HEK293 (cell line): ENCODE results near the gene RAD51C.

ENCODE experiments used
- BCL11B ChIP-seq: fragments of 450-650 bp; formaldehyde crosslinking; IDR thresholded peaks from 2 replicates; pipeline ENCODE4 v1.5.1; 2016; ENCODE audit warnings: low read depth, missing biosample characterization, missing genetic modification characterization
- GLIS2 ChIP-seq: fragments of 450-650 bp; formaldehyde crosslinking; IDR thresholded peaks from 2 replicates; pipeline ENCODE4 v1.5.1; 2016; ENCODE audit warnings: missing biosample characterization, missing genetic modification characterization
- KLF8 ChIP-seq: fragments of 450-650 bp; formaldehyde crosslinking; IDR thresholded peaks from 2 replicates; pipeline ENCODE4 v1.5.1; 2016; ENCODE audit warnings: missing biosample characterization, missing genetic modification characterization
- MEIS1 ChIP-seq: sonication (generic); formaldehyde crosslinking; IDR thresholded peaks from 2 replicates; pipeline ENCODE4 v1.8.1; 2022; ENCODE audit warnings: missing genetic modification reagents, mild to moderate bottlenecking, borderline replicate concordance
- MZF1 ChIP-seq: fragments of 450-650 bp; formaldehyde crosslinking; IDR thresholded peaks from 2 replicates; pipeline ENCODE4 v1.5.1; 2017; ENCODE audit warnings: missing biosample characterization, missing genetic modification characterization, borderline replicate concordance
- SALL2 ChIP-seq: fragments of 450-650 bp; formaldehyde crosslinking; IDR thresholded peaks from 2 replicates; pipeline ENCODE4 v1.5.0; 2017; ENCODE audit warnings: missing biosample characterization, mild to moderate bottlenecking, missing genetic modification characterization, borderline replicate concordance
- SCRT2 ChIP-seq: fragments of 450-650 bp; formaldehyde crosslinking; IDR thresholded peaks from 2 replicates; pipeline ENCODE4 v1.5.1; 2016; ENCODE audit warnings: missing biosample characterization, missing genetic modification characterization
- YY1 ChIP-seq: fragments of 450-650 bp; formaldehyde crosslinking; IDR thresholded peaks from 2 replicates; pipeline ENCODE4 v1.5.1; 2018; ENCODE audit warnings: missing biosample characterization, missing genetic modification characterization
- ZBTB1 ChIP-seq: fragments of 450-650 bp; formaldehyde crosslinking; IDR thresholded peaks from 2 replicates; pipeline ENCODE4 v1.5.1; 2016; ENCODE audit warnings: missing biosample characterization, missing genetic modification characterization
- ZBTB7A ChIP-seq: fragments of 450-650 bp; formaldehyde crosslinking; IDR thresholded peaks from 2 replicates; pipeline ENCODE4 v1.5.1; 2016; ENCODE audit warnings: low read depth, missing biosample characterization, missing genetic modification characterization
- ZFP3 ChIP-seq: fragments of 450-650 bp; formaldehyde crosslinking; IDR thresholded peaks from 2 replicates; pipeline ENCODE4 v1.5.1; 2016; ENCODE audit warnings: low read depth, missing biosample characterization, missing genetic modification characterization
- ZIC2 ChIP-seq: fragments of 450-650 bp; formaldehyde crosslinking; IDR thresholded peaks from 2 replicates; pipeline ENCODE4 v1.5.1; 2016; ENCODE audit warnings: missing biosample characterization, missing genetic modification characterization
- ZNF10 ChIP-seq: fragments of 450-650 bp; formaldehyde crosslinking; IDR thresholded peaks from 2 replicates; pipeline ENCODE4 v1.5.1; 2017; ENCODE audit warnings: missing biosample characterization, missing genetic modification characterization
- ZNF169 ChIP-seq: fragments of 450-650 bp; formaldehyde crosslinking; IDR thresholded peaks from 2 replicates; pipeline ENCODE4 v1.5.1; 2016; ENCODE audit warnings: missing biosample characterization, missing genetic modification characterization
- ZNF202 ChIP-seq: fragments of 450-650 bp; formaldehyde crosslinking; IDR thresholded peaks from 2 replicates; pipeline ENCODE4 v1.5.1; 2016; ENCODE audit warnings: missing biosample characterization, missing genetic modification characterization, borderline replicate concordance
- ZNF24 ChIP-seq: fragments of 450-650 bp; formaldehyde crosslinking; IDR thresholded peaks from 2 replicates; pipeline ENCODE4 v1.5.1; 2016; ENCODE audit warnings: missing biosample characterization, missing genetic modification characterization
- ZNF394 ChIP-seq: fragments of 450-650 bp; formaldehyde crosslinking; IDR thresholded peaks from 2 replicates; pipeline ENCODE4 v1.5.1; 2016; ENCODE audit warnings: missing biosample characterization, missing genetic modification characterization, mild to moderate bottlenecking, moderate library complexity, borderline replicate concordance
- ZNF423 ChIP-seq: fragments of 450-650 bp; formaldehyde crosslinking; IDR thresholded peaks from 2 replicates; pipeline ENCODE4 v1.5.1; 2016; ENCODE audit warnings: missing biosample characterization, missing genetic modification characterization
- ZNF626 ChIP-seq: fragments of 450-650 bp; sonication (Bioruptor Pico); formaldehyde crosslinking; IDR thresholded peaks from 2 replicates; pipeline ENCODE4 v1.5.1; 2018; ENCODE audit warnings: missing biosample characterization, missing genetic modification characterization, inconsistent platforms
- ZNF664 ChIP-seq: fragments of 450-650 bp; formaldehyde crosslinking; IDR thresholded peaks from 2 replicates; pipeline ENCODE4 v1.5.1; 2016; ENCODE audit warnings: missing biosample characterization, missing genetic modification characterization
- ZNF670 ChIP-seq: fragments of 450-650 bp; formaldehyde crosslinking; IDR thresholded peaks from 2 replicates; pipeline ENCODE4 v1.5.1; 2016; ENCODE audit warnings: missing biosample characterization, missing genetic modification characterization, low read depth
- ZNF692 ChIP-seq: fragments of 450-650 bp; formaldehyde crosslinking; IDR thresholded peaks from 2 replicates; pipeline ENCODE4 v1.5.1; 2016; ENCODE audit warnings: missing biosample characterization, missing genetic modification characterization
- ZNF747 ChIP-seq: fragments of 450-650 bp; formaldehyde crosslinking; IDR thresholded peaks from 2 replicates; pipeline ENCODE4 v1.5.1; 2016; ENCODE audit warnings: missing biosample characterization, missing genetic modification characterization
- ZNF785 ChIP-seq: fragments of 450-650 bp; formaldehyde crosslinking; IDR thresholded peaks from 2 replicates; pipeline ENCODE4 v1.5.1; 2016; ENCODE audit warnings: missing biosample characterization, missing genetic modification characterization
- ZNF792 ChIP-seq: fragments of 450-650 bp; formaldehyde crosslinking; IDR thresholded peaks from 2 replicates; pipeline ENCODE4 v1.5.1; 2016; ENCODE audit warnings: missing biosample characterization, missing genetic modification characterization
- ZNF843 ChIP-seq: fragments of 450-650 bp; formaldehyde crosslinking; IDR thresholded peaks from 2 replicates; pipeline ENCODE4 v1.5.1; 2016; ENCODE audit warnings: missing biosample characterization, missing genetic modification characterization
- ZSCAN23 ChIP-seq: fragments of 450-650 bp; formaldehyde crosslinking; IDR thresholded peaks from 2 replicates; pipeline ENCODE4 v1.5.1; 2016; ENCODE audit warnings: missing biosample characterization, missing genetic modification characterization
- TF ChIP-seq, protein P1 (sequence below): fragments of 450-650 bp; formaldehyde crosslinking; IDR thresholded peaks from 2 replicates; pipeline ENCODE4 v1.5.1; 2017; ENCODE audit warnings: missing biosample characterization, missing genetic modification characterization
- TF ChIP-seq, protein P2 (sequence below): fragments of 450-650 bp; formaldehyde crosslinking; IDR thresholded peaks from 2 replicates; pipeline ENCODE4 v1.5.1; 2016; ENCODE audit warnings: missing biosample characterization, missing genetic modification characterization
- TF ChIP-seq, protein P3 (sequence below): fragments of 450-650 bp; formaldehyde crosslinking; IDR thresholded peaks from 2 replicates; pipeline ENCODE4 v1.5.1; 2016; ENCODE audit warnings: missing biosample characterization, missing genetic modification characterization
- TF ChIP-seq, protein P4 (sequence below): sonication (generic); formaldehyde crosslinking; IDR thresholded peaks from 2 replicates; pipeline ENCODE4 v1.8.1; 2022; ENCODE audit warnings: mild to moderate bottlenecking, moderate library complexity, missing genetic modification reagents
- TF ChIP-seq, protein P5 (sequence below): fragments of 450-650 bp; formaldehyde crosslinking; IDR thresholded peaks from 2 replicates; pipeline ENCODE4 v1.5.1; 2017; ENCODE audit warnings: missing biosample characterization, missing genetic modification characterization

The RAD51C gene

DNA sequence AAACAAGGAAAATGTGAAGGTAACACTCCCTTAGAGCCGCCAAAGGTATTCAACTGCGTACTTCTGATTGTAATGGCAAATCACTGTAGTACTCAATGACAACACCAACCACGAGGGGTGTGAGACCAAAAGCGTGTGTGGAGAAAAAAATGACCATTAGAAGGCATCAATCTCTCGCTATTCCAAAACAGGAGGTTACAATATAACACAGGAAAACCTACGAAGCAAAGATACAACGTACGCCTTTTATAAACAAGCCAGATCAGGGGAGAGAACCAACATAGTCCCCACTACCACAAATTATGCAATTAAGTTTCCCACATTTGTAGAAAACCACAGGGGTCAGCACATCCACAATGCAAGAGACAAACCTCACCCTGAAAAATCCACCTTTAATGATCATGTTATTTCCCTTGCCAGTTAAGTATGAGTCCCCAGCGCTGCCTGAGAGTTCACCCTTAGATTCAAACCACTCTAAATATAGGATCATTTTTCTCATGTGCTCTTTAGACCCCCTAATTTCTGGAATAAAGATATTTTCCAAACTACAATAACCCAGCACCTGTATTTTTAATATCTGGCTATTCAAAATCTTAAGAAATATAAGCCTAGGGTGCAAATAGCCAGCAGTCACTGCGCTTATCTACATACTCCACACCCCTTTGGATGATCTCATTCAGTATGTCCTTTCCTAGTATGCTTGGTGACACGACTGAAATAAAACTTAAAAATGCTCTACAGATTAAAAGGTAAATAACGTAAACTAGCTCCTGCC, 13.0 kb upstream of the RAD51C start (continued):
- TF ChIP-seq ZNF670 (tag by site-specific recombination) (no peak), ZNF169 (tag by site-specific recombination) (0 out of 2 replicates have a peak, but pooled peaks have one; percentile 41), ZNF626 (tag by site-specific recombination) (no peak), GLIS2 (tag by site-specific recombination) (0 out of 2 replicates have a peak, but pooled peaks have one; percentile 37), ZBTB7A (tag by site-specific recombination) (0 out of 2 replicates have a peak, but pooled peaks have one; percentile 58), YY1 (no peak; the same call in none of the 2 replicates), MEIS1 (CRISPR knock-in tag) (0 out of 2 replicates have a peak, but pooled peaks have one; percentile 33), ZNF423 (tag by site-specific recombination) (peak; percentile 67; the same call in 1 of the 2 replicates), ZSCAN23 (tag by site-specific recombination) (peak; percentile 93), ZNF394 (peak; percentile 71; the same call in 1 of the 2 replicates), ZNF202 (tag by site-specific recombination) (no peak), ZNF24 (peak; percentile 97), ZNF843 (peak; percentile 88), ZNF792 (tag by site-specific recombination) (peak; percentile 58; the same call in 1 of the 2 replicates), ZNF747 (no peak), ZNF692 (peak; percentile 85), SCRT2 (tag by site-specific recombination) (peak; percentile 35), ZNF10 (peak; percentile 67), ZFP3 (no peak), ZIC2 (tag by site-specific recombination) (peak; percentile 72), KLF8 (tag by site-specific recombination) (peak; percentile 93), ZNF664 (tag by site-specific recombination) (peak; percentile 70), MZF1 (tag by site-specific recombination) (peak; percentile 97), BCL11B (peak; percentile 68; the same call in 1 of the 2 replicates), ZBTB1 (tag by site-specific recombination) (no peak), ZNF785 (tag by site-specific recombination) (no peak; the same call in 1 of the 2 replicates), SALL2 (tag by site-specific recombination) (no peak)
- TF ChIP-seq, protein P1, sequence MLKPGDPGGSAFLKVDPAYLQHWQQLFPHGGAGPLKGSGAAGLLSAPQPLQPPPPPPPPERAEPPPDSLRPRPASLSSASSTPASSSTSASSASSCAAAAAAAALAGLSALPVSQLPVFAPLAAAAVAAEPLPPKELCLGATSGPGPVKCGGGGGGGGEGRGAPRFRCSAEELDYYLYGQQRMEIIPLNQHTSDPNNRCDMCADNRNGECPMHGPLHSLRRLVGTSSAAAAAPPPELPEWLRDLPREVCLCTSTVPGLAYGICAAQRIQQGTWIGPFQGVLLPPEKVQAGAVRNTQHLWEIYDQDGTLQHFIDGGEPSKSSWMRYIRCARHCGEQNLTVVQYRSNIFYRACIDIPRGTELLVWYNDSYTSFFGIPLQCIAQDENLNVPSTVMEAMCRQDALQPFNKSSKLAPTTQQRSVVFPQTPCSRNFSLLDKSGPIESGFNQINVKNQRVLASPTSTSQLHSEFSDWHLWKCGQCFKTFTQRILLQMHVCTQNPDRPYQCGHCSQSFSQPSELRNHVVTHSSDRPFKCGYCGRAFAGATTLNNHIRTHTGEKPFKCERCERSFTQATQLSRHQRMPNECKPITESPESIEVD: peak; percentile 96
- TF ChIP-seq, protein P2, sequence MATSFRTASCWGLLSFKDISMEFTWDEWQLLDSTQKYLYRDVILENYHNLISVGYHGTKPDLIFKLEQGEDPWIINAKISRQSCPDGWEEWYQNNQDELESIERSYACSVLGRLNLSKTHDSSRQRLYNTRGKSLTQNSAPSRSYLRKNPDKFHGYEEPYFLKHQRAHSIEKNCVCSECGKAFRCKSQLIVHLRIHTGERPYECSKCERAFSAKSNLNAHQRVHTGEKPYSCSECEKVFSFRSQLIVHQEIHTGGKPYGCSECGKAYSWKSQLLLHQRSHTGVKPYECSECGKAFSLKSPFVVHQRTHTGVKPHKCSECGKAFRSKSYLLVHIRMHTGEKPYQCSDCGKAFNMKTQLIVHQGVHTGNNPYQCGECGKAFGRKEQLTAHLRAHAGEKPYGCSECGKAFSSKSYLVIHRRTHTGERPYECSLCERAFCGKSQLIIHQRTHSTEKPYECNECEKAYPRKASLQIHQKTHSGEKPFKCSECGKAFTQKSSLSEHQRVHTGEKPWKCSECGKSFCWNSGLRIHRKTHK (tag by site-specific recombination): no peak
- TF ChIP-seq, protein P3, sequence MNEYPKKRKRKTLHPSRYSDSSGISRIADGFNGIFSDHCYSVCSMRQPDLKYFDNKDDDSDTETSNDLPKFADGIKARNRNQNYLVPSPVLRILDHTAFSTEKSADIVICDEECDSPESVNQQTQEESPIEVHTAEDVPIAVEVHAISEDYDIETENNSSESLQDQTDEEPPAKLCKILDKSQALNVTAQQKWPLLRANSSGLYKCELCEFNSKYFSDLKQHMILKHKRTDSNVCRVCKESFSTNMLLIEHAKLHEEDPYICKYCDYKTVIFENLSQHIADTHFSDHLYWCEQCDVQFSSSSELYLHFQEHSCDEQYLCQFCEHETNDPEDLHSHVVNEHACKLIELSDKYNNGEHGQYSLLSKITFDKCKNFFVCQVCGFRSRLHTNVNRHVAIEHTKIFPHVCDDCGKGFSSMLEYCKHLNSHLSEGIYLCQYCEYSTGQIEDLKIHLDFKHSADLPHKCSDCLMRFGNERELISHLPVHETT (tag by site-specific recombination): peak; percentile 93
- TF ChIP-seq, protein P4, sequence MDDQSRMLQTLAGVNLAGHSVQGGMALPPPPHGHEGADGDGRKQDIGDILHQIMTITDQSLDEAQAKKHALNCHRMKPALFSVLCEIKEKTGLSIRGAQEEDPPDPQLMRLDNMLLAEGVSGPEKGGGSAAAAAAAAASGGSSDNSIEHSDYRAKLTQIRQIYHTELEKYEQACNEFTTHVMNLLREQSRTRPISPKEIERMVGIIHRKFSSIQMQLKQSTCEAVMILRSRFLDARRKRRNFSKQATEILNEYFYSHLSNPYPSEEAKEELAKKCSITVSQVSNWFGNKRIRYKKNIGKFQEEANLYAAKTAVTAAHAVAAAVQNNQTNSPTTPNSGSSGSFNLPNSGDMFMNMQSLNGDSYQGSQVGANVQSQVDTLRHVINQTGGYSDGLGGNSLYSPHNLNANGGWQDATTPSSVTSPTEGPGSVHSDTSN: no peak
- TF ChIP-seq, protein P5, sequence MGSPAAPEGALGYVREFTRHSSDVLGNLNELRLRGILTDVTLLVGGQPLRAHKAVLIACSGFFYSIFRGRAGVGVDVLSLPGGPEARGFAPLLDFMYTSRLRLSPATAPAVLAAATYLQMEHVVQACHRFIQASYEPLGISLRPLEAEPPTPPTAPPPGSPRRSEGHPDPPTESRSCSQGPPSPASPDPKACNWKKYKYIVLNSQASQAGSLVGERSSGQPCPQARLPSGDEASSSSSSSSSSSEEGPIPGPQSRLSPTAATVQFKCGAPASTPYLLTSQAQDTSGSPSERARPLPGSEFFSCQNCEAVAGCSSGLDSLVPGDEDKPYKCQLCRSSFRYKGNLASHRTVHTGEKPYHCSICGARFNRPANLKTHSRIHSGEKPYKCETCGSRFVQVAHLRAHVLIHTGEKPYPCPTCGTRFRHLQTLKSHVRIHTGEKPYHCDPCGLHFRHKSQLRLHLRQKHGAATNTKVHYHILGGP (tag by site-specific recombination): peak; percentile 26; the same call in 1 of the 2 replicates
